ENCODE measurements around the gene LSM5. TPM values are rescaled to one million over a fixed set of nuclear protein-coding genes. Genes with fewer than 3 reads are reported as not detected.

LSM5 gene
- total RNA-seq, 1 experiment from 2014 or later = 87.3 TPM

- Mint-ChIP-seq H3K27ac (ENCODE audit: low read depth, unreplicated experiment) (no peak overlapping the region), H3K4me1 (ENCODE audit: insufficient read depth, unreplicated experiment) (peaks cover 6% of the 10 kb centered on the region), H3K4me3 (ENCODE audit: unreplicated experiment) (no peak overlapping the region), H3K27me3 (ENCODE audit: insufficient read depth, unreplicated experiment) (no peaks in the 10 kb centered on the region), H3K36me3 (ENCODE audit: insufficient read depth, unreplicated experiment) (peaks cover 18% of the 10 kb centered on the region), H3K9me3 (ENCODE audit: unreplicated experiment) (no peaks in the 10 kb centered on the region)
- ChIA-PET CTCF (interaction anchor here (0.7 to 1.5 kb wide), 2 partner anchors 14 to 1337 kb away, joined by 3 read pairs; no protein-coding TSS in a partner anchor), POLR2A (no interaction called here)
- TF ChIP-seq CTCF (IDR thresholded peaks at IDR 0.05; ENCODE audit: unreplicated experiment) = no peak
- no TSS peak for BruUV-seq (replicated peaks)
- no peak for DNase-seq (ENCODE audit: unreplicated experiment)
- intact Hi-C loops (cut with micrococcal nuclease) = no loop called here
Observed at GRCh38 chr7:32532086-32532485, 41.9 kb upstream of the LSM5 start.

GRCh38 chr7:32531402-32531801, 41.2 kb upstream of the LSM5 start:
- CTCF ChIA-PET = interaction anchor here (0.7 to 1.5 kb wide), 2 partner anchors 14 to 1337 kb away, joined by 3 read pairs; no protein-coding TSS in a partner anchor
- Mint-ChIP-seq H3K27ac (ENCODE audit: low read depth, unreplicated experiment) (no peak overlapping the region), H3K9me3 (ENCODE audit: unreplicated experiment) (no peaks in the 10 kb centered on the region), H3K4me3 (ENCODE audit: unreplicated experiment) (no peak overlapping the region), H3K27me3 (ENCODE audit: insufficient read depth, unreplicated experiment) (no peaks in the 10 kb centered on the region), H3K36me3 (ENCODE audit: insufficient read depth, unreplicated experiment) (peaks cover 18% of the 10 kb centered on the region), H3K4me1 (ENCODE audit: insufficient read depth, unreplicated experiment) (peaks cover under 1% of the 10 kb centered on the region)
- POLR2A ChIA-PET = interaction anchor here (0.6 to 0.7 kb wide), 2 partner anchors 9 to 30 kb away, joined by 3 read pairs; no protein-coding TSS in a partner anchor
- no peak for DNase-seq (ENCODE audit: unreplicated experiment)
- intact Hi-C loops (cut with micrococcal nuclease) = no loop called here
- TF ChIP-seq CTCF (IDR thresholded peaks at IDR 0.05; ENCODE audit: unreplicated experiment) = no peak
- BruUV-seq (replicated peaks) = no TSS peak

- H3K27ac Mint-ChIP-seq (ENCODE audit: low read depth, unreplicated experiment) = no peak overlapping the region
- no TSS peak for BruUV-seq (replicated peaks)
Observed at GRCh38 chr7:32525839-32526238, 35.7 kb upstream of the LSM5 start.

GRCh38 chr7:32524631-32525030, 34.5 kb upstream of the LSM5 start:
- H3K27me3 Mint-ChIP-seq (ENCODE audit: insufficient read depth, unreplicated experiment) = no peaks in the 10 kb centered on the region
- H3K4me1 Mint-ChIP-seq (ENCODE audit: insufficient read depth, unreplicated experiment) = no peaks in the 10 kb centered on the region
- CTCF ChIA-PET = interaction anchor here (0.9 kb wide), 1 partner anchor 51 kb away, joined by 3 read pairs; no protein-coding TSS in a partner anchor
- no peaks in the 10 kb centered on the region for H3K9me3 Mint-ChIP-seq (ENCODE audit: unreplicated experiment)
- peaks cover 21% of the 10 kb centered on the region for H3K36me3 Mint-ChIP-seq (ENCODE audit: insufficient read depth, unreplicated experiment)
- DNase-seq (ENCODE audit: unreplicated experiment) = no peak
- POLR2A ChIA-PET = no interaction called here
- TF ChIP-seq CTCF (IDR thresholded peaks at IDR 0.05; ENCODE audit: unreplicated experiment) = no peak
- intact Hi-C loops (cut with micrococcal nuclease) = no loop called here
- no peak overlapping the region for H3K27ac Mint-ChIP-seq (ENCODE audit: low read depth, unreplicated experiment)
- BruUV-seq (replicated peaks) = no TSS peak
- no peak overlapping the region for H3K4me3 Mint-ChIP-seq (ENCODE audit: unreplicated experiment)

More at GRCh38 chr7:32525839-32526238, 35.7 kb upstream of the LSM5 start:
- Mint-ChIP-seq H3K27me3 (ENCODE audit: insufficient read depth, unreplicated experiment) (no peaks in the 10 kb centered on the region), H3K9me3 (ENCODE audit: unreplicated experiment) (no peaks in the 10 kb centered on the region), H3K36me3 (ENCODE audit: insufficient read depth, unreplicated experiment) (peaks cover 16% of the 10 kb centered on the region), H3K4me1 (ENCODE audit: insufficient read depth, unreplicated experiment) (no peaks in the 10 kb centered on the region), H3K4me3 (ENCODE audit: unreplicated experiment) (no peak overlapping the region)
- intact Hi-C loops (cut with micrococcal nuclease) = no loop called here
- TF ChIP-seq CTCF (IDR thresholded peaks at IDR 0.05; ENCODE audit: unreplicated experiment) = no peak
- POLR2A ChIA-PET = interaction anchor here (0.6 kb wide), 1 partner anchor 27 kb away, joined by 3 read pairs; no protein-coding TSS in a partner anchor
- DNase-seq (ENCODE audit: unreplicated experiment) = no peak
- CTCF ChIA-PET = no interaction called here
